ENCODE data around the gene RPL28. TPM values are rescaled to one million over a fixed set of nuclear protein-coding genes. Genes with fewer than 3 reads are reported as not detected.

Gene RPL28
- total RNA-seq, 1 donor from 2014 or later = 1,343 TPM

DNA sequence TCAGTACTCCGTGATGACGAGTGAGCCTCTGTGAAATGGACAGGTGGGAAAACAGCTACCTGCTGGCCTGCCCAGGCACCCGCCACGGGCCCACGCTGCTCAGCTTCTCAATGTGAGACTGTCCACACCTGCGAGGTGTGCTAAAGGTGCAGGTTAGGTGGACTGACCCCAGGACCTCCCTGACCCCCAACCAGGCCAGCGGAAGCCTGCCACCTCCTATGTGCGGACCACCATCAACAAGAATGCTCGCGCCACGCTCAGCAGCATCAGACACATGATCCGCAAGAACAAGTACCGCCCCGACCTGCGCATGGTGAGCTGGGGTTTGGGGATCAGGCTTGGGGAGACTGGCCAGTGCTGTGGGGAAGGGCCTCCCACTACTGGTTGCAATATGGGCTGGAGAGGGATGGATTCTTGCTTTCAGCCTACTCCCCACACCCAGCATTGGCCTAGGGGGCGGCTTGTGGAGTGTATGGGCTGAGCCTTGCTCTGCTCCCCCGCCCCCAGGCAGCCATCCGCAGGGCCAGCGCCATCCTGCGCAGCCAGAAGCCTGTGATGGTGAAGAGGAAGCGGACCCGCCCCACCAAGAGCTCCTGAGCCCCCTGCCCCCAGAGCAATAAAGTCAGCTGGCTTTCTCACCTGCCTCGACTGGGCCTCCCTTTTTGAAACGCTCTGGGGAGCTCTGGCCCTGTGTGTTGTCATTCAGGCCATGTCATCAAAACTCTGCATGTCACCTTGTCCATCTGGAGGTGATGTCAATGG is 2.2 kb downstream of the RPL28 start:
- Histone ChIP-seq H3K27ac (no peak overlapping the region), H3K4me1 (peaks cover 36% of the 10 kb centered on the region), H3K36me3 (peaks cover 43% of the 10 kb centered on the region), H3K4me3 (peak overlapping the region; percentile 96), H3K27me3 (no peaks in the 10 kb centered on the region), H3K9me3 (no peaks in the 10 kb centered on the region)
- DNase-seq (no peak), ATAC-seq (no peak)
- TF ChIP-seq, protein P1, sequence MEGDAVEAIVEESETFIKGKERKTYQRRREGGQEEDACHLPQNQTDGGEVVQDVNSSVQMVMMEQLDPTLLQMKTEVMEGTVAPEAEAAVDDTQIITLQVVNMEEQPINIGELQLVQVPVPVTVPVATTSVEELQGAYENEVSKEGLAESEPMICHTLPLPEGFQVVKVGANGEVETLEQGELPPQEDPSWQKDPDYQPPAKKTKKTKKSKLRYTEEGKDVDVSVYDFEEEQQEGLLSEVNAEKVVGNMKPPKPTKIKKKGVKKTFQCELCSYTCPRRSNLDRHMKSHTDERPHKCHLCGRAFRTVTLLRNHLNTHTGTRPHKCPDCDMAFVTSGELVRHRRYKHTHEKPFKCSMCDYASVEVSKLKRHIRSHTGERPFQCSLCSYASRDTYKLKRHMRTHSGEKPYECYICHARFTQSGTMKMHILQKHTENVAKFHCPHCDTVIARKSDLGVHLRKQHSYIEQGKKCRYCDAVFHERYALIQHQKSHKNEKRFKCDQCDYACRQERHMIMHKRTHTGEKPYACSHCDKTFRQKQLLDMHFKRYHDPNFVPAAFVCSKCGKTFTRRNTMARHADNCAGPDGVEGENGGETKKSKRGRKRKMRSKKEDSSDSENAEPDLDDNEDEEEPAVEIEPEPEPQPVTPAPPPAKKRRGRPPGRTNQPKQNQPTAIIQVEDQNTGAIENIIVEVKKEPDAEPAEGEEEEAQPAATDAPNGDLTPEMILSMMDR (IDR thresholded peaks at IDR 0.05) = no peak
- intact Hi-C loops (cut with DNase I) = no loop called here

DNA sequence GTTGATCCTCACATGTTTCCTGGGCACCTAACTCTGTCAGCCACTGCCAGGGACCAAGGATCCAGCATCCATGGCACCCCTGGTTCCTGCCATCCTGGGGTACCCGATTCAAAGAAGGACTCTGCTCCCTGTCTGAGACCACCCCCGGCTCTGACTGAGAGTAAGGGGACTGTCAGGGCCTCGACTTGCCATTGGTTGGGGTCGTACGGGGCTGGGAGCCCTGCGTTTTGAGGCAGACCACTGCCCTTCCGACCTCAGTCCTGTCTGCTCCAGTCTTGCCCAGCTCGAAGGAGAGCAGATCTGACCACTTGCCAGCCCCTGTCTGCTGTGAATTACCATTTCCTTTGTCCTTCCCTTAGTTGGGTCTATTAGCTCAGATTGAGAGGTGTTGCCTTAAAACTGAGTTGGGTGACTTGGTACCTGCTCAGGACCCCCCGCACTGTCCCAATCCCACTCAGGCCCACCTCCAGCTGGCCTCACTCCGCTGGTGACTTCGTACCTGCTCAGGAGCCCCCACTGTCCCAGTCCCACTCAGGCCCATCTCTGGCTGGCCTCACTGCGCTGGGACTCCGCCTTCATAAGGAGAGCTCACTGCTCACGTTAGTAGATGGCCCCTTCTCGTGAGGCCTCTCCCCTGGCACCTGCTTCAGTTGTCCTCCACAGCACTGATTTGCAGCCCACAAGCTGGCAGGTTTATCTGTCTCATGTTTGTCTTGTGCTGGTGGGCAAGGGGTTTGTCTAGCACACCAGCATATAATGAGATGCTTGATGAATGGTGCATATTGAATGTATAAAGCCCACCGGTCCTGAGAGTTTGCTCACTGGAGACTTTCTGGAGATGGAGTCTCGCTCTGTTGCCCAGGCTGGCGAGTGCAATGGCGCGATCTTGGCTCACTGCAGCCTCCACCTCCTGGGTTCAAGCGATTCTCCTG is 3.9 kb downstream of the RPL28 start:
- TF ChIP-seq, protein P1 (IDR thresholded peaks at IDR 0.05) = no peak
- DNase-seq = no peak
- no peaks in the 10 kb centered on the region for H3K9me3 ChIP-seq
- H3K4me3 ChIP-seq = no peak overlapping the region
- intact Hi-C loops (cut with DNase I) = no loop called here
- no peaks in the 10 kb centered on the region for H3K27me3 ChIP-seq
- ATAC-seq = no peak
- H3K4me1 ChIP-seq = peaks cover 29% of the 10 kb centered on the region
- H3K27ac ChIP-seq = no peak overlapping the region
- peaks cover 43% of the 10 kb centered on the region for H3K36me3 ChIP-seq

DNA sequence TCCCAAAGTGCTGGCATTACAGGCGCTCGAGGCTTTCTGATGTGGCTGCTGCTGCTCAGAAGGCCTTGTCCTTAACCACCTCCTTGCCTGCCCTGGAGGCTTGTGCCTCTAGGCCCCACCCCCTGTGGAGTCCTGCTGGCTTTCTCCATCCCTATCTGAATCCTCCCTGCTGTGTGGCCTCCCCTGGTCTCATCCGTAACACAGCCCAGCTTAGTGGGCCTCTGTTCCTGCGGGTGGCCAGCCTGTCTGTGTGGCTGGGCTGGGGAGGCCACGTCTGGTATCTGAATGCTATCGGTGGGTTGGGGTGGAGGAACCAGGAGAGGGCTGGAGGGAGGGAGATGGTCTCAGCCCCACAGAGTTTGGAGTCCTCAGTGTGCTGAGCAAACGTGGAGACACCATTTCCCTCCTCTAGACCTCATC is 4.7 kb downstream of the RPL28 start:
- Histone ChIP-seq H3K36me3 (peaks cover 43% of the 10 kb centered on the region), H3K27ac (no peak overlapping the region), H3K4me1 (peaks cover 25% of the 10 kb centered on the region), H3K4me3 (no peak overlapping the region), H3K27me3 (no peaks in the 10 kb centered on the region), H3K9me3 (no peaks in the 10 kb centered on the region)
- intact Hi-C loops (cut with DNase I) = no loop called here
- no peak for DNase-seq
- ATAC-seq = no peak
- TF ChIP-seq, protein P1 (IDR thresholded peaks at IDR 0.05) = no peak

DNA sequence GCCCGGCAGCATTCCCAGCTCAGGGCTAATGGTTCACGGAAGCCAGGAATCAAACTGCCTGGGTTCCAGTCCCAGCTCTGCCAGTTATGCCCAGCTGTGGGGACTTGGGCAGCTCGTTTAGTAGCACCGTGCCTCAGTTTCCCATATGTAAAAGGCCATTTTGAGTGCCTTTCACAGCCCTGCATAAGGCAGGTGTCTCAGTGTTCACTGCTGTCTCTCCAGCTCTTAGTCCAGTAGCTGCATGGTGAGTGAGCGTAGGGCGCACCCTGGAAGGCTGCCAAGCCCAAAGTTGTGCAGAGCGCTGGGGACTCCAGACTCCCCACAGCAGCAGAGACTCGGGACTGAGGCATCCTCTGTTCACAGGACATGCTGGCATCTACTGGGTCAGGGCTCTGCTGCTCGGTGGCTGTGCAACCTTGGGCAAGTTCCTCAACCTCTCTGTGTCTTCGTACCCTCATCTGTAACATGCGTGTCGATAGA is 5.5 kb downstream of the RPL28 start:
- peaks cover 43% of the 10 kb centered on the region for H3K36me3 ChIP-seq
- TF ChIP-seq, protein P1 (IDR thresholded peaks at IDR 0.05) = no peak
- intact Hi-C loops (cut with DNase I) = no loop called here

DNA sequence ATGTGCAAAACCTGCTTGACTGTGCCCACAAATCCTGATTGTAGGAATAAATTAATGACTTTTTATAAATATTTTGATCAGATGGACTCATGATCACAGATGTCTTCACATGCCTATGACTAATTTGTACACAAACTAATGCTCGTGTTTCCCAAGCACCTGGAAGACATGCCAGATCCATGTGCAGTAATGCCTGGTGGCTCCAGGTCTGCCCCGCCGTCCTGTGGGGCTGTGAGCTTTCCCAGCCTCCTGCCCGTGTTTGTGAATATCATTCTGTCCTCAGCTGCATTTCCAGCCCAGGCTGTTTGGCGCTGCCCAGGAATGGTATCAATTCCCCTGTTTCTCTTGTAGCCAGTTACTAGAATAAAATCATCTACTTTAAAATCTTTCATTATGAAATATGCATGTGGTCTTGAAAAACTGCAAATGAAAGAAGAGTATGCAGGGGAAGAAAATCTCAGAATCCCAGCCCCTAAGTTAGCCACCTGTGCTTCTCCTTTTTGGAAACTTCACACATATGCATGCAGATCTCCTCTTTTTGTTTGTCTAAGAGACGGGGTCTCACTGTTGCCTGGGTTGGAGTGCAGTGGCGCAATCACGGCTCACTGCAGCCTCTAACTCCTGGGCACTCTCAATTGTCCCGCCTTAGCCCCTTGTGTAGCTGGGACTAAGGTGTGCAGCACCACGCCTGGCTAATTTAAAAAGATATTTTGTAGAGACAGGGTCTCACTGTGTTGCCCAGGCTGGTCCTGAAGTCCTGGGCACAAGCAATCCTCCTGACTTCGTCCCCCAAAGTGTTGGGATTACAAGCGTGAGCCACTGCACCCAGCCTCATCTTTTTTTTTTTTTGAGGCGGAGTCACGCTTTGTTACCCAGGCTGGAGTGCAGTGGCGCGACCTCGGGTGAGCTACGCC is 6.2 kb downstream of the RPL28 start:
- H3K9me3 ChIP-seq = no peaks in the 10 kb centered on the region
- no peaks in the 10 kb centered on the region for H3K27me3 ChIP-seq
- H3K4me1 ChIP-seq = peaks cover 21% of the 10 kb centered on the region
- DNase-seq (no peak), ATAC-seq (no peak)
- no peak overlapping the region for H3K27ac ChIP-seq
- intact Hi-C loops (cut with DNase I) = no loop called here
- peaks cover 41% of the 10 kb centered on the region for H3K36me3 ChIP-seq
- H3K4me3 ChIP-seq = no peak overlapping the region
- TF ChIP-seq, protein P1 (IDR thresholded peaks at IDR 0.05) = no peak

More for the DNA sequence above, 5.5 kb downstream of the RPL28 start:
- Histone ChIP-seq H3K4me3 (no peak overlapping the region), H3K27me3 (no peaks in the 10 kb centered on the region), H3K4me1 (peaks cover 25% of the 10 kb centered on the region), H3K27ac (no peak overlapping the region), H3K9me3 (no peaks in the 10 kb centered on the region)
- ATAC-seq (no peak), DNase-seq (no peak)
